Measurements from ENCODE around the gene SLIT1.

SLIT1 gene

DNA sequence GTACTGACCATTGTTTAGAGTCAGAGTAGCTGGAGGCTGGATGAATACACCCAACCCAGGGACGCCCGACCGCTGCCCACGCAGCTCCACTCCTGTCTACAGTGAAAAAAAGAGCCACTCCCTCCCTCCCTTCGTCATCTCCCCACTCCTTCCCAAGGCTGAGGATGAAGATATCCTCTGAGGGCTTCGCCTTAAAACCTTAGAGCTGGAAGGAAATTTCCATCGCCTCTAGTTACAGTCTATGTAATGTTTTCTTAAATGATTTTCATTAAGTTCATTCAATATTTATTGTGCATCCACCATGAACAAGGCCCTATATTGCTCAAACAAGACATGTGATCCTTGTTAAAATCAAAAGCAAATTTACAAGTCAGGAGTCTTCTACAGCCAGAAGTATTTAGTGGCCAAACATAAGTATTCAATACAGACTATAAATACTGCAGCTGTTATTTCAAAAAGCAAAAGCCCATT, 11.3 kb upstream of the SLIT1 start:
- H3K4me3 ChIP-seq (ENCODE audit: low read length), result peak overlapping the region; percentile 83
- no peak overlapping the region for H3K27ac ChIP-seq (ENCODE audit: low read length)
- H3K9ac ChIP-seq (ENCODE audit: low read length), result no peak overlapping the region
- H3K27me3 ChIP-seq (ENCODE audit: control insufficient read depth, insufficient read depth, low read length), result peaks cover 23% of the 10 kb centered on the region
- H3K4me1 ChIP-seq (ENCODE audit: control insufficient read depth, low read depth, low read length), result peaks cover 3% of the 10 kb centered on the region
- H3K9me3 ChIP-seq (ENCODE audit: control insufficient read depth, low read depth, low read length), result no peaks in the 10 kb centered on the region
- H3K36me3 ChIP-seq (ENCODE audit: control insufficient read depth, low read depth, low read length), result no peaks in the 10 kb centered on the region

DNA sequence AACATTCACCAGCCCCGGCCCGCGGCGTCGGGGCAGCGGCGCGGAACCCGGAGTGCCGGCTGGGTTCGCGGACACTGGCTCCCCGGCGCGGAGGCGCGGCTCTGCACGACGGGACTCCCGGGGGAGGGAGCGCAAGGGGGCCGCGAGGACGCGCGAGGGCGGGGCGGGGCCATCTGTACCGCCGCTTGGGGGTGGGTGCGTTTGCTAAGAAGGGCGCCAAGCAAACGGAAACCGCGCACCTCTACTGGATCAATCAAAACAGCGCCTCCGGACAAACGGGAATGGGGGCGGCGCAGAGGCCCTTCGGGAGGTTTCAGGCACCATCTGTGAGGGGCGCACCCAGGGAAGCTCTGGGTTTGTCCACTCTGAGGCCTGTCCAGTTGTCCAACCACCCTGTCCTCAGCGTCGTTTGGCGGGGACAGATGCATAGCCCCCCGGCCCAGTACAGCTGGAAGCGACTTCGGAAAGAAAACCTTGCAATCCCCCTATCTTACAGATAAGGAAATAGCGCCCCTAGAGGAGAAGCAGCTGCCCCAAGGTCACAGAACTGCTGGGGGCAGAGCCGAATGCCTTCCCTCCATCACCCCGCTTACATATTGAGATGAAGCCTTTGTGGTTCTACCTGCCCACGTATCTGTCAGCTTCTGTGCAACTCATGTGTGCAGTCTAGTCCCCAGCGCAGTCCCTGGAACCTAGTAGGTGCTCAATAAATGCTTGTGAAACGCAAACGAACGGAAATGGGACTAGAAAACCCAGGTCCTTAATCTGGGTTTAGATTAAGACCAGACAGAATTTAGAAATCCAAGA, 10.7 kb upstream of the SLIT1 start:
- peak overlapping the region; percentile 29 for H3K9ac ChIP-seq (ENCODE audit: low read length)
- H3K27ac ChIP-seq (ENCODE audit: low read length), result no peak overlapping the region
- peaks cover 3% of the 10 kb centered on the region for H3K4me1 ChIP-seq (ENCODE audit: control insufficient read depth, low read depth, low read length)
- H3K36me3 ChIP-seq (ENCODE audit: control insufficient read depth, low read depth, low read length), result no peaks in the 10 kb centered on the region
- H3K9me3 ChIP-seq (ENCODE audit: control insufficient read depth, low read depth, low read length), result no peaks in the 10 kb centered on the region
- peaks cover 23% of the 10 kb centered on the region for H3K27me3 ChIP-seq (ENCODE audit: control insufficient read depth, insufficient read depth, low read length)
- H3K4me3 ChIP-seq (ENCODE audit: low read length), result peak overlapping the region; percentile 83

DNA sequence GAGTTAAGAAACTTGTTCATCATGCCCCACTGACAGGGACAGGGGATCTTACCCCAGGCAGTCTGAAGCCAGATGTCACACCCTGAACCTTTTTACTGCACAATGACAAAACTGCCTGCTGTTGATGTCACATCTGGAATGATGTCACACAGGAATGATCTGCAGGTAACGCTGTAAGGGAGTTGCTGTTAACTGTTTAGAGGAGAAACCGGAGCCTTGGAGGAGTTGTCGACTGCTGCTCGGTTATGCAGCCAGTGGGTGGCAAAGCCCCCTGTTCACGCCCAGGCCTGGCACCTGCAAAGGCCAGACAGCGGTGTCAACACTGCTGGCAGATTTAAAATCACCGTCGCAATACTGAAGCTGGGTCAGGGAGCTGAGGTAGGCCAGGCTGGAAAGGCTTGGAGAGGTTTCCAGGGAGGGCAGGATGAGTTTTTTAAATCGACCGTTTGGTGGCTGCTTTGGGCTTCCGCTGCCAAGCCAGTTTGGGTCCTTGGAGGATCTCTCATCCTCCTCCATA, 10.0 kb upstream of the SLIT1 start:
- no peaks in the 10 kb centered on the region for H3K36me3 ChIP-seq (ENCODE audit: control insufficient read depth, low read depth, low read length)
- H3K27ac ChIP-seq (ENCODE audit: low read length), result no peak overlapping the region
- peaks cover 23% of the 10 kb centered on the region for H3K27me3 ChIP-seq (ENCODE audit: control insufficient read depth, insufficient read depth, low read length)
- peak overlapping the region; percentile 83 for H3K4me3 ChIP-seq (ENCODE audit: low read length)
- peak overlapping the region; percentile 29 for H3K9ac ChIP-seq (ENCODE audit: low read length)
- no peaks in the 10 kb centered on the region for H3K9me3 ChIP-seq (ENCODE audit: control insufficient read depth, low read depth, low read length)
- peaks cover 3% of the 10 kb centered on the region for H3K4me1 ChIP-seq (ENCODE audit: control insufficient read depth, low read depth, low read length)

DNA sequence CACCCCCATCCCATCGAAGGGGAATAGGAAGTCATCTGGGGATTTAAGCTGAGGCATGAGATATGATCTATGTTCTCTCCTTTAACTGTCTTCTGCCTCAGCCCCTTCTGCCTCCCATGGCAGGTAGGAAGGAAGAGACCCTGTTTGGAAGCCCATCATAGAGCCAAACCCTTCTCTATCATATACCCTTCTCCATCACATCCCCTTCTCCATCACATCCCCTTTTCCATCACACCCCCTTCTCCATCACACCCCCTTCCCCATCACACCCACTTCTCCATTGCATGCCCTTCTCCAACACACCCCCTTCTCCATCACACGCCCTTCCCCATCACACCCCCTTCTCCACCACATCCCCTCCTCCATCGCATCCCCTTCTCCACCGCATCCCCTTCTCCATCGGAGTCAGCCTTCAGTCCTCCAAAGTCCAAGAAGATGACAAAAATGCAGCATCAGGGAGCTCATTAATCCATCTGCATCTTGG, 7.2 kb upstream of the SLIT1 start:
- H3K27ac ChIP-seq (ENCODE audit: low read length), result no peak overlapping the region
- peaks cover 3% of the 10 kb centered on the region for H3K4me1 ChIP-seq (ENCODE audit: control insufficient read depth, low read depth, low read length)
- no peaks in the 10 kb centered on the region for H3K9me3 ChIP-seq (ENCODE audit: control insufficient read depth, low read depth, low read length)
- H3K27me3 ChIP-seq (ENCODE audit: control insufficient read depth, insufficient read depth, low read length), result peaks cover 24% of the 10 kb centered on the region
- no peak overlapping the region for H3K9ac ChIP-seq (ENCODE audit: low read length)
- no peaks in the 10 kb centered on the region for H3K36me3 ChIP-seq (ENCODE audit: control insufficient read depth, low read depth, low read length)
- H3K4me3 ChIP-seq (ENCODE audit: low read length), result no peak overlapping the region

DNA sequence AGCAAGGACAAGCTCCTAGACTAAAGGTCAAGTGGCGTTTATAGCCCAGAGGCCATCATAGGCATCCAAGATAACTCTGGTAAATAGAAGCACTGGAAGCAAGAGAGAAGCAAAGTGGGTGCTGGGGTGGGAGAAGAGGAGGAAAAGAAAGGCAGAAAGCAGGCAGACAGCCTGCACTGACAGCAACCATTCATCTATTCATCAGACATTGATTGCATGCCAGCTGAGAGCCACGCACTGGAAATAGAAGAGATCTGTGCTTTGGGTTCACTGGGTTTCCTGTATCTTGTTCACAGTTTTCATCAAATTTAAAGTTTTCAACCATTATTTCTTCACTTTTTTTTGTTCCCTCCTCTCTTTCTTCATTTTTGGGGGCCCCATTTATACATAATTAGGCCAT, 4.7 kb upstream of the SLIT1 start:
- no peaks in the 10 kb centered on the region for H3K9me3 ChIP-seq (ENCODE audit: control insufficient read depth, low read depth, low read length)
- peaks cover 31% of the 10 kb centered on the region for H3K27me3 ChIP-seq (ENCODE audit: control insufficient read depth, insufficient read depth, low read length)
- H3K27ac ChIP-seq (ENCODE audit: low read length), result no peak overlapping the region
- no peak overlapping the region for H3K4me3 ChIP-seq (ENCODE audit: low read length)
- H3K9ac ChIP-seq (ENCODE audit: low read length), result no peak overlapping the region
- H3K36me3 ChIP-seq (ENCODE audit: control insufficient read depth, low read depth, low read length), result no peaks in the 10 kb centered on the region
- H3K4me1 ChIP-seq (ENCODE audit: control insufficient read depth, low read depth, low read length), result no peaks in the 10 kb centered on the region

DNA sequence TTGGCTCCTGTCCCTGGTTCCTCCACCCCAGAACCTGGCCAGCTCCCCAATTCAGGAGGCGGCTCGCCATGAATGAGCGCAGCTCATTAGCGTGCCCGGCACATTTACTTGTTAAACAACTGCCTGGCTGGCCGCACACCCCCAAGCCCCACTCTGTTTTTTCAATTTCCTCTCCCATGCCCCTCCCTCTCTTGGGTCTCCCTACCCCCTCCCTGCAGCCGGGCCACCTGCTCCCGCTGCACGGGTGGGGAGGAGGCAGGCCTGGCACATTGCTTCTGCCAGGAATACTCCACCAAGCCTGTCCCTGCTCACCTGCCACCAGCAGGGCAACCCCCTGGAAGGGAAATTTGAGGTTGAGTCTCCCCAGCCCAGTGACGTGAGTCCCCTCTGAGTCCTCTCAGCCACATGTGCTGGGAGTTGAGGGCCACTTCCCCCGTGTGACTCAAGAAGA, 2.5 kb upstream of the SLIT1 start:
- Histone ChIP-seq H3K27me3 (ENCODE audit: control insufficient read depth, insufficient read depth, low read length) (peaks cover 47% of the 10 kb centered on the region), H3K27ac (ENCODE audit: low read length) (no peak overlapping the region), H3K9ac (ENCODE audit: low read length) (no peak overlapping the region), H3K9me3 (ENCODE audit: control insufficient read depth, low read depth, low read length) (no peaks in the 10 kb centered on the region), H3K36me3 (ENCODE audit: control insufficient read depth, low read depth, low read length) (no peaks in the 10 kb centered on the region), H3K4me1 (ENCODE audit: control insufficient read depth, low read depth, low read length) (peaks cover 5% of the 10 kb centered on the region), H3K4me3 (ENCODE audit: low read length) (no peak overlapping the region)

DNA sequence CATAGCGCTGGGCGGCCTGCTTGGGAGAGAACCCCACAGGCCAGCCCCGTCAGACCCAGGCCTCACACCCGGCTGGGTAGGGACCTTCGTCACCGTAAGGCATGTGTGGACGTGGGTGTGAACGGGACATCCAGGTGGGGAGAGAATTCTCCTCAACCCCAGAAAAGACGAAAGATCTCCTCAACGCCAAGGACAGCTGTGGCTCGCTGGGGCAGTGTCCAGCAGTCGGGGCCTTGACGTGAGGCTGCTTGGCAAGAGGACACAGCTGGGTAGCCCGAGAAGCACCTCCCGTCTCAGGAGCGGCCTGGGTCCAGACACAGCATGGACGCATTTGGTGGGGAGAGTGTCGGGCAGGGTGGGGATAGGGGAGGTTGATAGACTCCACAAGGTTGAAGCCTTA, 1.2 kb upstream of the SLIT1 start:
- no peaks in the 10 kb centered on the region for H3K36me3 ChIP-seq (ENCODE audit: control insufficient read depth, low read depth, low read length)
- no peak overlapping the region for H3K9ac ChIP-seq (ENCODE audit: low read length)
- H3K4me1 ChIP-seq (ENCODE audit: control insufficient read depth, low read depth, low read length), result peaks cover 5% of the 10 kb centered on the region
- peaks cover 53% of the 10 kb centered on the region for H3K27me3 ChIP-seq (ENCODE audit: control insufficient read depth, insufficient read depth, low read length)
- H3K4me3 ChIP-seq (ENCODE audit: low read length), result no peak overlapping the region
- no peaks in the 10 kb centered on the region for H3K9me3 ChIP-seq (ENCODE audit: control insufficient read depth, low read depth, low read length)
- H3K27ac ChIP-seq (ENCODE audit: low read length), result no peak overlapping the region

DNA sequence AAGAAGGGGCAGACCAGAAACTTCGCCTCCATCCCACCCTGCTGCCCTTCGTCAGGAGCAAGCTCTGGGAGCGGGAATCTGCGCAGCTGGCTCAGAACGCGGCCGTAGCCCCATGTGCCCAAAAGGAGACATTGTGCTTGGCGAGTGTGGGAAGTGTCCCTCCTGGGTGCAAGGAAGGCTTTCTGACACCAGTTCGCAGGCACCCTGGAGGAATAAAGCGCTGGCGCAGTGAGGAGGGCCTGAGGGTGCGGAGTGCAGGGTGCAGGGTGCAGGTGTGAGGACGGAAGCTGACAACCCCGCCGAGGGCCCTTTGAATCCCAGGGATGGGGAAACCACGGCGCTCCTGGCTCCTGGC, 811 bp downstream of the SLIT1 start:
- no peak overlapping the region for H3K9ac ChIP-seq (ENCODE audit: low read length)
- peaks cover 5% of the 10 kb centered on the region for H3K4me1 ChIP-seq (ENCODE audit: control insufficient read depth, low read depth, low read length)
- H3K36me3 ChIP-seq (ENCODE audit: control insufficient read depth, low read depth, low read length), result no peaks in the 10 kb centered on the region
- H3K27me3 ChIP-seq (ENCODE audit: control insufficient read depth, insufficient read depth, low read length), result peaks cover 57% of the 10 kb centered on the region
- no peaks in the 10 kb centered on the region for H3K9me3 ChIP-seq (ENCODE audit: control insufficient read depth, low read depth, low read length)
- no peak overlapping the region for H3K27ac ChIP-seq (ENCODE audit: low read length)
- H3K4me3 ChIP-seq (ENCODE audit: low read length), result peak overlapping the region; percentile 60

DNA sequence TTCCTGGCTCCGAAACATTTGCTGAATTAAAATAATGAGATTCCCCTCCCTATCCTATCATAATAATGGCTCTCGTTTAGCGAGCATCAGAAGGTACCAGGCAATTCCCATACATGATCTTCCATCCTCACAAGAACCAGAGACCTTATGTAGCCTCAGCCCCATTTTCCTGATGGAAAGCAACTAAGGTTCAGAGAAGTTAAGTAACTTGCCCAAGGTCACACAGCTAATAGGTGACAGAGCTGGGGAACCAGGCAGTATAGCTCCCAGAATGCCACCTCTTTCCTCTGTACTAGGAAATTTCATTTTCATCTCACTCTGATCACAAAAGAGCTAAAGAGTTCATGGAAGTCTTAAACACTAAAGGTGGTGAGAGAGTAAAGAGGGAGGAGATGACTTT, 2.4 kb downstream of the SLIT1 start:
- H3K27ac ChIP-seq (ENCODE audit: low read length), result no peak overlapping the region

DNA sequence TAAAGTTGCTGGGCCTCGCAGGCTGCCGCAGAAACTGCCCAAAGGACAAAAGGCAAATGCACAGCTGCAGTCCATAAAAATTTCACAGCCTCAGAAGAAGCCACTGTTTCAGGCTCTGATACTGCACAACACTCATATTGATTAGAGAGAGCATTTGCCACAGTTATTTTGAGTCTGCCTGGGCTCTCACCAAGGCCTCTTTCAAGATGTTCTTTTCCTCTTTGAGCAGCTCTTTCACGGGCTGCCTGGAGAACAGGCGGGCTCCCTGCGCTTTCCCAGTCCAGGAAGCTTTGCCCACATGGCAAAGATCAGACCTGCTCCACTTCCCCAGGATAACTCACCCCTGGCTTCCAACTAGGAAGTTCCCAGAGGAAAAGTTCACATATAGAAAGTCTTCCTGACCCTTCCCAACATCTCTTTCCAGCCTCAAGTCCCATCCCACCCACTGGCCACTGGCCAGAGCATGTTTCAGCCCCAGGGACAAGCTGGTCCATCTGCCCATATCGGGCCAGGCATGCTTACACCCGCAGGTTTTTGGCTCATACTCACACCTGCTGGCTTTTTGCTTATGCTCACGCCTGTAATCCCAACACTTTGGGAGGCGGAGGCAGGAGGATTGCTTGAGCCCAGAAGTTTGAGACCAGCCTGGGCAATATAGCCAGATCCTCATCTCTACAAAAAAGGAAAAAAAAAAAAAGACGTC, 3.3 kb downstream of the SLIT1 start:
- Histone ChIP-seq H3K36me3 (ENCODE audit: control insufficient read depth, low read depth, low read length) (no peaks in the 10 kb centered on the region), H3K9ac (ENCODE audit: low read length) (no peak overlapping the region), H3K4me3 (ENCODE audit: low read length) (no peak overlapping the region), H3K9me3 (ENCODE audit: control insufficient read depth, low read depth, low read length) (no peaks in the 10 kb centered on the region), H3K27ac (ENCODE audit: low read length) (no peak overlapping the region), H3K4me1 (ENCODE audit: control insufficient read depth, low read depth, low read length) (peaks cover 5% of the 10 kb centered on the region), H3K27me3 (ENCODE audit: control insufficient read depth, insufficient read depth, low read length) (peaks cover 60% of the 10 kb centered on the region)

More for the DNA sequence above, 2.4 kb downstream of the SLIT1 start:
- H3K4me3 ChIP-seq (ENCODE audit: low read length), result no peak overlapping the region
- peaks cover 66% of the 10 kb centered on the region for H3K27me3 ChIP-seq (ENCODE audit: control insufficient read depth, insufficient read depth, low read length)
- H3K9ac ChIP-seq (ENCODE audit: low read length), result no peak overlapping the region
- peaks cover 5% of the 10 kb centered on the region for H3K4me1 ChIP-seq (ENCODE audit: control insufficient read depth, low read depth, low read length)
- H3K9me3 ChIP-seq (ENCODE audit: control insufficient read depth, low read depth, low read length), result no peaks in the 10 kb centered on the region
- H3K36me3 ChIP-seq (ENCODE audit: control insufficient read depth, low read depth, low read length), result no peaks in the 10 kb centered on the region

DNA sequence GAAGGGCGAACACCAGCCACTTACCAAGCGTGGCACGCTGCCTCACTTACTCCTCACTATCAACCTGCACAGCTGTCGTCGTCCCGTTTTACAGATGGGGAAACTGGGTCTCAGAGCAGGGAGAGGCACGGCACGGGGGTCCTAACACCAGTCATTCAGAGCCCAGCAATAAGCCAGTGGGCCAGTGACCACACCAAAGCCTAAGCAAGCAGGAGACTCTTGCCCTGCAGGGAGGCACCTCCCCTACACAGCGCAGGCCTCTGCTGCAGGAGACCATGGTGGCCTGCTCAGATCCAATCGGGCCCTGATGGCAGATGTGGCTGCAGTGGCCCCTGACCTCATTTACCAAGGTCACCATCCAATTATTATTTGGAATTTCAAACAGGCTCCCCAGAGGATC, 4.8 kb downstream of the SLIT1 start:
- no peaks in the 10 kb centered on the region for H3K36me3 ChIP-seq (ENCODE audit: control insufficient read depth, low read depth, low read length)
- H3K4me3 ChIP-seq (ENCODE audit: low read length), result no peak overlapping the region
- no peak overlapping the region for H3K27ac ChIP-seq (ENCODE audit: low read length)
- H3K9me3 ChIP-seq (ENCODE audit: control insufficient read depth, low read depth, low read length), result no peaks in the 10 kb centered on the region
- H3K9ac ChIP-seq (ENCODE audit: low read length), result no peak overlapping the region
- peaks cover 45% of the 10 kb centered on the region for H3K27me3 ChIP-seq (ENCODE audit: control insufficient read depth, insufficient read depth, low read length)
- H3K4me1 ChIP-seq (ENCODE audit: control insufficient read depth, low read depth, low read length), result peaks cover 5% of the 10 kb centered on the region

All from iPS-18a (cell line).